ENCODE data around the gene PSMD11. TPM values are rescaled to one million over a fixed set of nuclear protein-coding genes. Genes with fewer than 3 reads are reported as not detected.

Gene PSMD11
- total and polyA plus RNA-seq, 2 donors (not counting 3 experiments of a cell fraction or from before 2014, with no cell fraction given) = 59.4 to 153 TPM

- H3K9me1 ChIP-seq (replicated peaks; ENCODE audit: control insufficient read depth, extremely low read depth, insufficient read depth, low read length) = no peaks in the 10 kb centered on the region
- dilution Hi-C loops (cut with MboI; ENCODE audit: extremely low pct_ligation_motif_present, low sequenced_read_pairs) (no loop called here), intact Hi-C loops (cut with micrococcal nuclease) (no loop called here)
- no peak overlapping the region for H3K9ac ChIP-seq (replicated peaks; ENCODE audit: extremely low read depth, insufficient read depth, low read length)
- peaks cover 71% of the 10 kb centered on the region for H3K79me2 ChIP-seq (ENCODE audit: control insufficient read depth, insufficient read depth, low read length)
- H3K9me3 ChIP-seq (replicated peaks; ENCODE audit: control insufficient read depth, insufficient read depth, low read length) = no peaks in the 10 kb centered on the region
- no peak overlapping the region for H3K27ac ChIP-seq (ENCODE audit: insufficient read depth, low read depth, low read length)
- no peak overlapping the region for H2AFZ ChIP-seq (ENCODE audit: low read depth, low read length)
- H4K20me1 ChIP-seq (replicated peaks; ENCODE audit: control insufficient read depth, extremely low read depth, insufficient read depth, low read length) = peaks cover 2% of the 10 kb centered on the region
- H3K36me3 ChIP-seq (ENCODE audit: control insufficient read depth in 2 of 2, extremely low read depth in 1 of 2, insufficient read depth in 2 of 2, low read length in 2 of 2) = peaks cover 13 to 30% of the 10 kb centered on the region in 2 experiments
- H3K4me2 ChIP-seq (ENCODE audit: insufficient read depth, low read length) = no peak overlapping the region
- DNase-seq (ENCODE audit: low read depth, low spot score) (no peak), FAIRE-seq (no peak)
- BruUV-seq (replicated peaks) = no TSS peak
- H3K27me3 ChIP-seq (ENCODE audit: control insufficient read depth in 2 of 2, insufficient read depth in 2 of 2, low read length in 2 of 2) = no peaks in the 10 kb centered on the region
- H3K4me1 ChIP-seq (ENCODE audit: control insufficient read depth, extremely low read depth, insufficient read depth, low read length) = no peaks in the 10 kb centered on the region
- POLR2A ChIA-PET = no interaction called here
- no peak overlapping the region for H3K4me3 ChIP-seq (replicated peaks in 1 of 3; ENCODE audit: insufficient read depth in 1 of 3, low read depth in 1 of 3, low read length in 3 of 3)
- TF ChIP-seq POLR2AphosphoS5 (IDR thresholded peaks at IDR 0.05; ENCODE audit: insufficient read depth, low read depth, low read length) (no peak), POLR2A (IDR thresholded peaks at IDR 0.05; ENCODE audit: low read depth, low read length) (no peak), MYC (IDR thresholded peaks at IDR 0.05; ENCODE audit: low read depth, low read length) (no peak), GATA2 (IDR thresholded peaks at IDR 0.05; ENCODE audit: insufficient read depth, insufficient read length, low read depth, low read length) (no peak), FOS (IDR thresholded peaks at IDR 0.05; ENCODE audit: borderline replicate concordance, insufficient read depth, low read length) (no peak), JUN (IDR thresholded peaks at IDR 0.05; ENCODE audit: borderline replicate concordance, insufficient read depth, insufficient read length, low read depth) (no peak), EZH2 (IDR thresholded peaks at IDR 0.05; ENCODE audit: borderline replicate concordance, low read depth, low read length, severe bottlenecking) (no peak)
- TF ChIP-seq, protein P1, sequence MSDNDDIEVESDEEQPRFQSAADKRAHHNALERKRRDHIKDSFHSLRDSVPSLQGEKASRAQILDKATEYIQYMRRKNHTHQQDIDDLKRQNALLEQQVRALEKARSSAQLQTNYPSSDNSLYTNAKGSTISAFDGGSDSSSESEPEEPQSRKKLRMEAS (IDR thresholded peaks at IDR 0.05; ENCODE audit: insufficient read depth, insufficient read length) = no peak
- TF ChIP-seq, protein P2, sequence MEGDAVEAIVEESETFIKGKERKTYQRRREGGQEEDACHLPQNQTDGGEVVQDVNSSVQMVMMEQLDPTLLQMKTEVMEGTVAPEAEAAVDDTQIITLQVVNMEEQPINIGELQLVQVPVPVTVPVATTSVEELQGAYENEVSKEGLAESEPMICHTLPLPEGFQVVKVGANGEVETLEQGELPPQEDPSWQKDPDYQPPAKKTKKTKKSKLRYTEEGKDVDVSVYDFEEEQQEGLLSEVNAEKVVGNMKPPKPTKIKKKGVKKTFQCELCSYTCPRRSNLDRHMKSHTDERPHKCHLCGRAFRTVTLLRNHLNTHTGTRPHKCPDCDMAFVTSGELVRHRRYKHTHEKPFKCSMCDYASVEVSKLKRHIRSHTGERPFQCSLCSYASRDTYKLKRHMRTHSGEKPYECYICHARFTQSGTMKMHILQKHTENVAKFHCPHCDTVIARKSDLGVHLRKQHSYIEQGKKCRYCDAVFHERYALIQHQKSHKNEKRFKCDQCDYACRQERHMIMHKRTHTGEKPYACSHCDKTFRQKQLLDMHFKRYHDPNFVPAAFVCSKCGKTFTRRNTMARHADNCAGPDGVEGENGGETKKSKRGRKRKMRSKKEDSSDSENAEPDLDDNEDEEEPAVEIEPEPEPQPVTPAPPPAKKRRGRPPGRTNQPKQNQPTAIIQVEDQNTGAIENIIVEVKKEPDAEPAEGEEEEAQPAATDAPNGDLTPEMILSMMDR (IDR thresholded peaks at IDR 0.05; ENCODE audit: extremely low read depth in 1 of 2, insufficient read depth in 1 of 2, low read depth in 1 of 2, low read length in 2 of 2) = no peak
- CTCF ChIA-PET = no interaction called here
Observed at GRCh38 chr17:32451879-32452278, 7.6 kb downstream of the PSMD11 start.
